RWPE2 (cell line): ENCODE results near the gene BMERB1.

Experiments used
- ATAC-seq: fragments of 200-7000 bp; cut with Tn5 transposase; 3 replicates; pipeline ENCODE4 v1.9.1; 2021; ENCODE audit warnings: low read depth
- DNase-seq: peaks from one replicate; pipeline ENCODE4 v3.0.0-alpha.2; 2020; ENCODE audit warnings: low spot score
- H3K27ac ChIP-seq: fragments of 450-650 bp; 2 replicates; pipeline ENCODE4 v1.5.1; 2017; ENCODE audit warnings: mild to moderate bottlenecking; ENCODE audit not compliant: poor library complexity, severe bottlenecking
- H3K27me3 ChIP-seq: fragments of 250-450 bp; sonication (Bioruptor Pico); 2 replicates; pipeline ENCODE4 v1.5.1; 2021; ENCODE audit warnings: mild to moderate bottlenecking, moderate library complexity; ENCODE audit not compliant: insufficient read depth, poor library complexity, severe bottlenecking
- H3K36me3 ChIP-seq: fragments of 250-450 bp; sonication (Bioruptor Pico); 2 replicates; pipeline ENCODE4 v1.5.1; 2020; ENCODE audit warnings: low read depth, mild to moderate bottlenecking, moderate library complexity
- H3K4me1 ChIP-seq: fragments of 250-450 bp; sonication (Bioruptor Pico); 2 replicates; pipeline ENCODE4 v1.5.1; 2021; ENCODE audit warnings: mild to moderate bottlenecking, moderate library complexity; ENCODE audit not compliant: insufficient read depth, poor library complexity, severe bottlenecking
- H3K4me3 ChIP-seq: fragments of 250-450 bp; sonication (Bioruptor Pico); 2 replicates; pipeline ENCODE4 v1.5.1; 2021; ENCODE audit warnings: mild to moderate bottlenecking, moderate library complexity; ENCODE audit not compliant: severe bottlenecking
- H3K9me3 ChIP-seq: fragments of 250-450 bp; sonication (Bioruptor Pico); 2 replicates; pipeline ENCODE4 v1.5.1; 2021; ENCODE audit warnings: mild to moderate bottlenecking, moderate library complexity; ENCODE audit not compliant: severe bottlenecking
- CTCF ChIP-seq: fragments of 450-650 bp; IDR thresholded peaks from one replicate; pipeline ENCODE4 v1.5.1; 2017; ENCODE audit warnings: mild to moderate bottlenecking, moderate library complexity; ENCODE audit not compliant: poor library complexity, severe bottlenecking

Gene BMERB1

DNA sequence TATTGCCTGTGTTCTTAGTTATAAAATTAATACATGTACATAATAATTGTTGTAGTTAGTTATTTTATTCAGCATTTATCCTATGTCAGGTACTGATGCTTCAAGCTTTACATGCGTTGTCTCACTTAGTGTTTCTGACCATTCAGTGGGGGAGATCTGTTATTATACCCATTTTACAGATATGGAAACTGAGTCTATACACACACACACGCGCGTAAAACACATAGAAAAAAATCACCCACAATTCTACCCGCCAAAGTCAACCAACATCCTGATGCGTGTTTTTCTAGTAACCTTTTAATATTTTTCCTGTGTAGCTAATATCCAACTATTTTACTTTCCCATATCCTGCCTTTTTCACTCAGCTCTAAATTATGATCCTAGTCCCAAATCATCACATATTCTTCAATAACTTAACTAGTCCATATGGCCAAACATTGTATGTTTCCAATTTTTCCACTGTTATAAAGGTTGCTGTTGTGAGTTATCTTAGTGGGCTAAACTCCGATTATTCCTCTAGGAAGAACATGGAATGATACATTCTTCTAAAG is 48.4 kb downstream of the BMERB1 start:
- peaks cover 13% of the 10 kb centered on the region for H3K4me1 ChIP-seq
- H3K27ac ChIP-seq = peak overlapping the region; percentile 63
- H3K9me3 ChIP-seq = no peaks in the 10 kb centered on the region
- DNase-seq (no peak), ATAC-seq (no peak)
- H3K4me3 ChIP-seq = no peak overlapping the region
- H3K36me3 ChIP-seq = no peaks in the 10 kb centered on the region
- no peak for TF ChIP-seq CTCF
- H3K27me3 ChIP-seq = no peaks in the 10 kb centered on the region

GRCh38 chr16:15483857-15484256 is 49.5 kb downstream of the BMERB1 start:
- H3K27me3 ChIP-seq = no peaks in the 10 kb centered on the region
- no peak for DNase-seq
- no peak for ATAC-seq
- no peaks in the 10 kb centered on the region for H3K36me3 ChIP-seq
- H3K9me3 ChIP-seq = no peaks in the 10 kb centered on the region
- no peak for TF ChIP-seq CTCF
- no peak overlapping the region for H3K4me3 ChIP-seq
- peaks cover 13% of the 10 kb centered on the region for H3K4me1 ChIP-seq
- H3K27ac ChIP-seq = no peak overlapping the region

GRCh38 chr16:15484662-15485061 is 50.3 kb downstream of the BMERB1 start:
- no peak for TF ChIP-seq CTCF
- H3K36me3 ChIP-seq = no peaks in the 10 kb centered on the region

DNA sequence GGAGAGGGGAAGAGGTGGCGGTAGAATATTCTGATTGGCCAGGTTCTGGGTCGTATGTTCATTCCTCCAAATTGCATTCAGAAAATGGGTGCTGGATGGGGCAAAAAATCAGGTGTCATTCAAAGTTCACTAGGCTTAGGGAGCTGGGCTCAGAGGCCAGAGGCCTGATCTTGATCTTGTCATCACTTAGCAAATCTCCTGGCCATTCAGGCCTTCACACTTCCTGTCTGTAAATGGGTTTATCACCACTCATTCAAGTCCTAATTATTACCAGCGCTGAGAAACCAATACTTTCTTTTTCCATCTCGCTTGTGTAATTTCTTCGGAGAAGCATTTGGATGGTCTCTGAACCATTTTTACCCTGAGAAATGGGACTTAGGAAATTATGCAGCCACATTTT is 50.8 kb downstream of the BMERB1 start:
- H3K27ac ChIP-seq = no peak overlapping the region
- H3K4me1 ChIP-seq = peaks cover 17% of the 10 kb centered on the region
- H3K36me3 ChIP-seq = no peaks in the 10 kb centered on the region
- DNase-seq = no peak
- no peak for ATAC-seq
- H3K9me3 ChIP-seq = no peaks in the 10 kb centered on the region
- no peak for TF ChIP-seq CTCF
- no peak overlapping the region for H3K4me3 ChIP-seq
- no peaks in the 10 kb centered on the region for H3K27me3 ChIP-seq

More at GRCh38 chr16:15484662-15485061, 50.3 kb downstream of the BMERB1 start:
- Histone ChIP-seq H3K4me3 (no peak overlapping the region), H3K4me1 (peaks cover 17% of the 10 kb centered on the region), H3K27me3 (no peaks in the 10 kb centered on the region), H3K9me3 (no peaks in the 10 kb centered on the region), H3K27ac (no peak overlapping the region)
- DNase-seq = no peak
- no peak for ATAC-seq

DNA sequence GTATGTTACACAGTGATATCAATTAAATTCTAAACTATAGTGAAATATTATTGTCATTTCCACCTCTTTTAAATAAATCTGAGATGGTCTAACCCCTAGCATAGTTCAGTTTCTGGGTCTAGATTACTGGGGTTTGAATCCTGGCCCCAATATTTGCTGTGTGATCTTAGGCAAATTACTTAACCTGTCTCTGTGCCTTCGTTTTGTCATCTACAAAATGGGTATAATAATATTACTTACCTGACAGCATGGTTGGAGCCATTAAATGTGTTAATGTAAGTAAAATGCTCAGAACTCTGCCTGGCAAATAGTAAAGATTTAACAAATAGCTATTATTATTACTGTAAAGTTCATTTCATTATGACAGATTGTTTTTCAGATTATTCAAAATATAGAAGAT is 52.3 kb downstream of the BMERB1 start:
- no peaks in the 10 kb centered on the region for H3K36me3 ChIP-seq
- H3K27me3 ChIP-seq = no peaks in the 10 kb centered on the region
- DNase-seq (no peak), ATAC-seq (no peak)
- TF ChIP-seq CTCF = no peak
- H3K27ac ChIP-seq = no peak overlapping the region
- no peaks in the 10 kb centered on the region for H3K9me3 ChIP-seq
- H3K4me1 ChIP-seq = peaks cover 17% of the 10 kb centered on the region
- no peak overlapping the region for H3K4me3 ChIP-seq
